Loucy (cell line): Measurements from ENCODE around the gene MRPS18C.
A peak's percentile ranks its signal among the peaks of the same experiment; 100 is the strongest.

Source experiments
- H2AFZ ChIP-seq: fragments of 200-600 bp; sonication (generic); 2 replicates; pipeline ENCODE4 v1.6.0; 2016; ENCODE audit warnings: antibody characterized with exemption, mild to moderate bottlenecking, low read length, moderate library complexity
- H3F3A ChIP-seq: fragments of 200-600 bp; 2 replicates; pipeline ENCODE4 v1.6.0; 2016; ENCODE audit warnings: antibody characterized with exemption, low read depth, mild to moderate bottlenecking
- H3K27me3 ChIP-seq: fragments of 200-600 bp; sonication (generic); 2 replicates; pipeline ENCODE4 v1.6.1; 2014; ENCODE audit warnings: low read length, mild to moderate bottlenecking; ENCODE audit not compliant: insufficient read depth, poor library complexity, severe bottlenecking
- H3K36me3 ChIP-seq: fragments of 200-600 bp; sonication (generic); 2 replicates; pipeline ENCODE4 v1.6.1; 2016; ENCODE audit warnings: low read length; ENCODE audit not compliant: insufficient read depth
- H3K4me1 ChIP-seq: fragments of 200-600 bp; sonication (generic); 2 replicates; pipeline ENCODE4 v1.5.1; 2014; ENCODE audit warnings: low read length, mild to moderate bottlenecking; ENCODE audit not compliant: insufficient read depth, poor library complexity, severe bottlenecking
- H3K4me2 ChIP-seq: fragments of 200-600 bp; sonication (generic); 2 replicates; pipeline ENCODE4 v1.6.0; 2014; ENCODE audit warnings: antibody characterized with exemption, low read length, low read depth, mild to moderate bottlenecking; ENCODE audit not compliant: poor library complexity, severe bottlenecking
- H3K4me3 ChIP-seq: fragments of 200-600 bp; sonication (generic); 2 replicates; pipeline ENCODE4 v1.5.1; 2014; ENCODE audit warnings: low read length, mild to moderate bottlenecking, mixed read lengths; ENCODE audit not compliant: poor library complexity, severe bottlenecking
- H3K79me2 ChIP-seq: fragments of 200-600 bp; sonication (generic); 2 replicates; pipeline ENCODE4 v1.6.1; 2014; ENCODE audit warnings: low read length; ENCODE audit not compliant: insufficient read depth
- H3K9ac ChIP-seq: fragments of 200-600 bp; sonication (generic); 2 replicates; pipeline ENCODE4 v1.6.0; 2014; ENCODE audit warnings: mild to moderate bottlenecking, low read depth, low read length, moderate library complexity; ENCODE audit not compliant: poor library complexity, severe bottlenecking
- H3K9me2 ChIP-seq: fragments of 200-600 bp; sonication (generic); replicated peaks from 2 replicates; pipeline ENCODE4 v1.6.1; 2016; ENCODE audit warnings: low read depth, low read length, mixed read lengths
- H3K9me3 ChIP-seq: fragments of 200-600 bp; sonication (generic); 2 replicates; pipeline ENCODE4 v1.6.1; 2014; ENCODE audit warnings: mild to moderate bottlenecking, antibody characterized with exemption, low read length, low read depth; ENCODE audit not compliant: insufficient read depth
- H4K20me1 ChIP-seq: fragments of 200-600 bp; sonication (generic); 2 replicates; pipeline ENCODE4 v1.6.0; 2014; ENCODE audit warnings: antibody characterized with exemption, low read length, mild to moderate bottlenecking; ENCODE audit not compliant: insufficient read depth, poor library complexity, severe bottlenecking
- EZH2phosphoT487 ChIP-seq: fragments of 200-600 bp; IDR thresholded peaks from 2 replicates; pipeline ENCODE4 v1.6.1; 2018; ENCODE audit warnings: antibody characterized with exemption, mild to moderate bottlenecking, moderate library complexity, borderline replicate concordance
- TF ChIP-seq, protein P1 (sequence below): fragments of 200-600 bp; sonication (generic); conservative IDR thresholded peaks from 2 replicates; pipeline ENCODE4 v1.5.1; 2014; ENCODE audit warnings: mild to moderate bottlenecking, antibody characterized with exemption, low read length

Gene MRPS18C

DNA sequence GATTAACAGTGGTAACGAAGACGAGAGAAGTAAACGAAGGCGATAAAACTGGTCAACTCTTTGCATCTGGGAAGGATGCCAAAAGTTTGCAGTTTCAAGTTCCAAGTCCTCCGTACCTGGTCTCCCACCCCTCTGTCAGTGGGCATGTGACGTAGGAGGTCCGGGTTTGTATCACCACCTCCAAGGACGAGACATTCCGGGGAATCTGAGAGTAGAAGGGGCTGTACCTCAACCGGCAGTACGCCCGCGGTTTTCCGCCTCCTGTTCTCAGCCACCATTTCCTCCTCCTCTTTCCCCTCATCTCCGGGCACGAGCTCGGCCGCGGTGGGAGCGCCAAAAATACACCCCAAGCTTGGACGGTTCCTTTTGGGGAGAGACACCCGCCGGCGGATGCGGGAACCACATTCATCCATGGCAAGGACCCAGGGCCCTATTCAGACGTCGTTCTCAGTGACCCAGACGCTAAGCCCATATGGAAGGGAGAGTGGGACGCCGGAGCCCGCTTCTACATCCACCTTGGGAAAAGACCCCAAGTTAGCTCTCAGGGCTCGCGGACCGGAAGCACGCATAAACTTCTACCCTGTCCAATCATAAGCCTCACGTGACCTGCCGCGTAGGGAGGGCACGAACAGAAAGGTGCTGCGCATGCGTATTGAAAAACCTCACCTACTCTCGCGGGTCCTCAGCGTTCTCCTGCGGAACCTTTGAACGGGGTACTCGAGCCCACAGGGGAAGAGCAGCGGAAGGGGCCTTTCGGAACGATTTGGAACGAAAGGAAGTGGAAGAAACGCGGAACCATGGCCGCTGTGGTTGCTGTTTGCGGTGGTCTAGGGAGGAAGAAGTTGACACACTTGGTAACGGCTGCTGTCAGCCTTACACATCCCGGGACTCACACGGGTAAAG is at the start of gene MRPS18C, which contains the start of gene HELQ:
MRPS18C (plus strand) TSS at position 778 of the 903 bp plus-strand sequence; CDS start at position 798, 20 bp downstream.
HELQ (minus strand) TSS at position 543 of the 903 bp plus-strand sequence; CDS start at position 413, 130 bp downstream.
- H3K9me3 ChIP-seq, result no peaks in the 10 kb centered on the region
- peaks cover 50% of the 10 kb centered on the region for H4K20me1 ChIP-seq
- peak within 1 kb of the TSS; percentile 99 for H3K4me2 ChIP-seq
- peak within 1 kb of the TSS; percentile 94 for H3K9ac ChIP-seq
- peak within 1 kb of the TSS; percentile 83 for H2AFZ ChIP-seq
- peak within 1 kb of the TSS; percentile 96 for H3K4me3 ChIP-seq
- no peaks in the 10 kb centered on the region for H3K27me3 ChIP-seq
- TF ChIP-seq, protein P1, sequence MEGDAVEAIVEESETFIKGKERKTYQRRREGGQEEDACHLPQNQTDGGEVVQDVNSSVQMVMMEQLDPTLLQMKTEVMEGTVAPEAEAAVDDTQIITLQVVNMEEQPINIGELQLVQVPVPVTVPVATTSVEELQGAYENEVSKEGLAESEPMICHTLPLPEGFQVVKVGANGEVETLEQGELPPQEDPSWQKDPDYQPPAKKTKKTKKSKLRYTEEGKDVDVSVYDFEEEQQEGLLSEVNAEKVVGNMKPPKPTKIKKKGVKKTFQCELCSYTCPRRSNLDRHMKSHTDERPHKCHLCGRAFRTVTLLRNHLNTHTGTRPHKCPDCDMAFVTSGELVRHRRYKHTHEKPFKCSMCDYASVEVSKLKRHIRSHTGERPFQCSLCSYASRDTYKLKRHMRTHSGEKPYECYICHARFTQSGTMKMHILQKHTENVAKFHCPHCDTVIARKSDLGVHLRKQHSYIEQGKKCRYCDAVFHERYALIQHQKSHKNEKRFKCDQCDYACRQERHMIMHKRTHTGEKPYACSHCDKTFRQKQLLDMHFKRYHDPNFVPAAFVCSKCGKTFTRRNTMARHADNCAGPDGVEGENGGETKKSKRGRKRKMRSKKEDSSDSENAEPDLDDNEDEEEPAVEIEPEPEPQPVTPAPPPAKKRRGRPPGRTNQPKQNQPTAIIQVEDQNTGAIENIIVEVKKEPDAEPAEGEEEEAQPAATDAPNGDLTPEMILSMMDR, result peak; percentile 37; the same call in 1 of the 2 replicates
- no peak for TF ChIP-seq EZH2phosphoT487
- H3K79me2 ChIP-seq, result peaks cover 67% of the 10 kb centered on the region
- peaks cover 22% of the 10 kb centered on the region; the same call in 1 of the 2 replicates for H3K36me3 ChIP-seq
- H3K9me2 ChIP-seq, result no peaks in the 10 kb centered on the region
- peaks cover 50% of the 10 kb centered on the region for H3K4me1 ChIP-seq
- H3F3A ChIP-seq, result no peaks in the 10 kb centered on the region

- TF ChIP-seq EZH2phosphoT487, result no peak
- TF ChIP-seq, protein P1, result no peak
- Histone ChIP-seq H3F3A (no peaks in the 10 kb centered on the region), H3K9me2 (no peaks in the 10 kb centered on the region), H2AFZ (no peak overlapping the region), H3K36me3 (peaks cover 8% of the 10 kb centered on the region; the same call in 1 of the 2 replicates), H3K27me3 (no peaks in the 10 kb centered on the region), H3K4me1 (no peaks in the 10 kb centered on the region), H3K4me3 (no peak overlapping the region), H3K9me3 (no peaks in the 10 kb centered on the region), H3K4me2 (no peak overlapping the region), H3K9ac (no peak overlapping the region), H4K20me1 (no peaks in the 10 kb centered on the region), H3K79me2 (no peaks in the 10 kb centered on the region)
Measured at GRCh38 chr4:83408908-83409307, 47.0 kb upstream of the MRPS18C start.

DNA sequence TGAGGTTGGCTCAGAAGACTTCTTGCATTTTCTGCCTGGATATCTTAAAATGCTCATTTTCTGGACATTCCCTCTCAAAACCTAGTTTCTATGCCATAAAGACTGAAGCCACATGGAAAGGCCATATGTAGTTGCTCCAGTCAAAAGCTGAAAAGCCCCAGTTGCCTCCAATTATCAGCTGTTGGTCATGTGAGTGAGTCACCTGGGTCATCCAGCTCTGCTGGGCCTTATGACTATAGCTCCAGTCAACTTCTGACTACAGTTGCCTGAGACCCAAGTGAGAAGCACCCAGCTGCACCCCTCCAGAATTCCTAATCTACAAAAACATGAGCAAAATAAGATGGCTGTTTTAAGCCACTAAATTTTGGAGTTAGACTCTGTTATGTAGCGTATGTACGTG is 42.2 kb upstream of the MRPS18C start:
- Histone ChIP-seq H3K9ac (no peak overlapping the region), H3K27me3 (no peaks in the 10 kb centered on the region), H3F3A (no peaks in the 10 kb centered on the region), H3K9me3 (no peaks in the 10 kb centered on the region), H4K20me1 (no peaks in the 10 kb centered on the region), H3K4me3 (no peak overlapping the region), H3K9me2 (no peaks in the 10 kb centered on the region), H3K79me2 (no peaks in the 10 kb centered on the region), H2AFZ (no peak overlapping the region), H3K4me1 (no peaks in the 10 kb centered on the region), H3K4me2 (no peak overlapping the region), H3K36me3 (peaks cover 12% of the 10 kb centered on the region; the same call in 1 of the 2 replicates)
- TF ChIP-seq EZH2phosphoT487, result no peak
- TF ChIP-seq, protein P1, result no peak
